MV-4-11 (cell line): ENCODE results near the gene EFHC2.
"Not testable (repeated sequence)": the region's sequence is repeated elsewhere in the genome, so short reads cannot be mapped to it uniquely, and the experiment has no call there.

Experiments
- DNase-seq: peaks from one replicate; lab custom pipeline; 2025; lab: John Stamatoyannopoulos, UW

Gene EFHC2

DNA sequence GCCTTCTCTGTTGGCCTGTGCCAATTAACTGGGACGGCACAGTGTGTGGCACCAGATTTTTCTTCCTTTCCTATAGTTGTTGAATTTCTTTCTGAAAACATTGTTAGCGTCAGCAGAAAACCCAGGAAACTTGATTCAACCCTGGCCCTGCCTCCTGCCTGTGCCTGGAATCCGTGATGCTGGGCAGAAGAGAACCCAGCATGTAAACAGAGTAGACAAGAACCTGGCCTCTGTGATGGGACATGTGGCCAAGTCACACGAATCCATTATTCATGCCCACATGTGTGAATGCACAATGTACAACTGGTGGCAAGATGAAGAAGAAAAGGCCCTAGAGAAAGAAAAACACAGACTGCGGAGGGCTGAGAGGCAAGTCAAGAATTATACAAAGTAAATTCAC lies 111.4 kb downstream of the EFHC2 start:
- no peak for DNase-seq

DNA sequence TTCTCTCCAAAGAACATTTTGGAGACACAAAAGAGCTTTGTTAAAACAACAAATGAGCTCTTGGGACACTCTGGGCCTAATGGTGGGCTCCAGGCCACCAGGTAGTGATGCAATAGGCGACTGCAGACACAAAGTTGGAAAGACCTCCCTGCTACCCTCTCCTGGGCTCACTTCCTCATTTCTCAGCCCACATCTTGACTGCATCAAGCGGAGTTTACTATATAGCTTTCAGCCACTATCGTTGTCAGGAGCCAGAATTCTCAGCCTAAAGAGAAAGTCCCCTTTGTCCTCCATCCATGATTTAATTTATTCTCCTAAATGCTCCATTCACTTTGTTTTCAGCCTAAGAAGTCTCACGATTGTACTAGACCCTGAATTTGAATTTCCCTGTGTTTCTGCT lies 114.9 kb downstream of the EFHC2 start:
- peak; percentile 73 for DNase-seq

DNA sequence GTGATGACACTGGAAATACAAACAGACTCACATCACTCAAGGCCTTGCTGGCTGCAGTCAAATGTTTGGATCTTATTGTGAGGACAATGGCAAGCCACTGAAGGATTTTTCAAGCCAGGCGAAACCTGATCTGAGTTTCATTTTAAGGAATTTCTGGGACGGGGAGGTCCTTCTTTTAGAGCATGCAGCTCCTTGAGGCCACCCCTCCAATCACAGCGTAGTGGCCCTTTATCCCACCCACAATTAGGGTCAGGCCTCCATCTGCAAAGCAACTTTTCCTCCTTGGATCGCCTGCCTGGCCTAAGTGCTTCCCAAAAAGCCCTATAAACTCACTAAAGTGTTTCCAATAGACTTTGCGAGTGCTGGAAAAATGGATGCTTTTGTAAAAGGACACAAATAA lies 115.5 kb downstream of the EFHC2 start:
- DNase-seq: no peak

DNA sequence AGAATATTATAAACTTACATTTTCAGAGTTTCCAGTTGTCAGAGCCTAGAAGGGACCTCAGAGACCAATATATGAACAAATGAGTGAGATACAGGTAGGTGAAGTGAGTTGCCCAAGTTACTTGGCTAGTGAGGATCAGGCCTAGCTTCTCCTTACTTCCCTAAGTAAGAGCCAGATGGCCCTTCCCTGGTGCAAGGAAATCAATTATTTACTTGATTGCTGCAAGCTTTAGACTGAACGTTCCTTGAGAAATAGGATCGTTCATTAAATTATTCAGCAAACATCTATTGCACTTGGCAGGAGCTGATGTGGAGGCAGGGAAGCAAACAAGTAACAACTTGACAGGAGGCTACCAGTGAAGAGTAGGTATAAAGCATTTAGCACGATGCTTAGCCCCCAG lies 117.8 kb downstream of the EFHC2 start:
- no peak for DNase-seq

DNA sequence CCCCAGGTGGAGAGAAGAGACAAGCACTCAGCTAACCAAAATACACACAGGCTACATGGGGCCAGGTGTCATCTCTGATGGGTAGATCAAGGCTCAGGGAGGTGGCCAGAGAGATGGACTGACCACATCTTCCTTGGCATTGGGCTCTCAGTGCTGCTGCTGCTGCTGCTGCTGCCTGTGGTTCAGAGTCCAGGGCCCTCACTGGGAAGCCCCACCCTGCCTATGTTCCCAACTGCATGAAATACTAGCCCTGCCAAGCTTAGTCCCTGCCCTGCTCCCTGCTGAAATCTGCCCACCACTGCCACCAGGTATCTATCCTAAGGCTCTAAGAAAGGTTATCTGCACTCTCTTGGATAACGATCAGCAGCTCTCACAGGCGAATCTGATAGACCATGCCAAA lies 118.7 kb downstream of the EFHC2 start:
- no peak for DNase-seq

DNA sequence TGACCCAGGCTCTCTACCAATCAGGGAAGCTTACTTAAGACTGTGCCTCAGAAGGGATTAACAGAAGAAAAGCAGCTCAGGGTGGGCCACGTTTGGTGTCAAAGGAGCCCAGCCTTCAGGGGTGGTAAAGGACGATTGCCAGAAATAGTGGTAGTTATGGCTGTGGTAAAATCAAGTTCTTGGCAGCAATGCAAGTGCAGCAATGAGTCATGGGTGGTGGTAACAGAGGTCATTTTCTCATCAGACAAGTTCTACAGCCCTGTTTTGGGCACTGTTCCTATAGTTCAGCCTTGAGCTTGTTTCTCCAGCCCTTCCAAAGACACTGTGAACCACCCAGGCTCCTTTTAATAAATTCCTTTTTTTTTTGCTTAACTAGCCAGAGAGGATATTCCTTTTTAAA lies 120.3 kb downstream of the EFHC2 start:
- DNase-seq: no peak

DNA sequence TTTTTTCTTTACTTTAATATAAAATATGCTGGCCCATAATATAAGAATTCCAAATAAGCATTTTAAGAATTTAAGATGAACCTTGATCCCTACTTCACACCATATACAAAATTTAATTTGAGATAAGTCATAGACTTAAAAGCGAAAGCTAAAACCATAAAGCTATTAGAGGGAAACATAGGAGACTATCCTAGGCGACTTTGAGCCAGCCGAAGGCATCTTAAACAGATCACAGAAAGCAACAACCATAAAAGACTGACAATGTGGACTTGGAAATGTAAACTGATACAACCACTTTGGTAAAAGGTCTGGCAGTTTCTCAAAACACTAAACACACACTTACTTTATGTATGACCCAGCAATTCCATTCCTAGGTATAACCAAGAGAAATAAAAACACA lies 125.0 kb downstream of the EFHC2 start:
- no peak for DNase-seq

DNA sequence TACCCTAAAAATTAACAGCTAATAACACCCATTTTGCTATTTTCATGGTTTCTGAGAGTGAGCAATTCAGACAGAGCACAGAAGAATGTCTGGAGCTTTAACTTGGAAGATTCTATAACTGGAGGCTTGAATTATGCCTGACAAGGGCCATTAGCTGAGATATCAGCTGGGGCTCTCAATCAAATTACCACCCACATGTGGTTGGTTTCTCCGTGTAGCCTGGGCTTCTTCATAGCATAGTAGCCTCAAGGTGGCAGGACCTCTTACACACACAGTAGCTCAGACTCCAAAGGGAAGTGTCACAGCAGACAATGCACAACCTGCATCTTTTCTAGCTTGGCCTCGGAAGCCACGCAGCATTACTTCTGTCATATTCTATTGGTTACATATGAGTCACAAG lies 127.3 kb downstream of the EFHC2 start:
- no peak for DNase-seq

DNA sequence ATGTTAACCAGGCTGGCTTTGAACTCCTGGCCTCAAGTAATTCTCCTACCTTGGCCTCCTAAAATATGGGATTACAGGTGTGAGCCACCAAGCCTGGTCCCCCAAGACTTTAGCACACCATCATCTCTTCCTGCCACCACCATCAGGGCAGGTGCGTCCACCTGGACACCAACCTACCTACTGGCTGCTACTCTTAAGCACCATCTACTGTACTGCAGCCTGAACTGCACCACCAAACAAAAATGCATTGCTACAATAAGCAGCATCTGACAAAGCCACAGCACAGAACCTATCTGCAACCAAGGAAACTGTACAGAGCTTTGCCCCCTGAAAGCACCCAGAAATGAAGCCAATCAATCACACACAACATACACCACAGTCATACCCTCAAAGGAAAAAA lies 139.7 kb downstream of the EFHC2 start:
- DNase-seq: no peak

DNA sequence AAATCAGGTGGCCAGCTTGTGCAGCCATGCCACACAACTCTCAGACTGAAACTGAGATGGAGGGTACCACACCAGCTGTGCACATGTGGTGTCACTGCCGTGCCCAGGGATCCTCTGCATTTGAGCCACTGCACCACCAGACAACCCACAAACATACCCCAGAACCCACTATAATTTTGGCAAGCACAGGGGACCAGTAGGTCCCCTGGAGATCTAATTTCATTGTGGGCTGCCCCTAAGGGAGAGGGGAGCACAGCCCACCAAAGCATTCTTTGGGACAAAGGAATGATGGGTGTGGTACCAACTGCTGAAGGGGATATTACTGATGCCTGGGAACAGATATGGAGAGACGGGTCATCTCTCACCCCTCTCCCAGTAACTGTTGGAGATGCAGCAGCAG lies 140.9 kb downstream of the EFHC2 start:
- DNase-seq: no peak

DNA sequence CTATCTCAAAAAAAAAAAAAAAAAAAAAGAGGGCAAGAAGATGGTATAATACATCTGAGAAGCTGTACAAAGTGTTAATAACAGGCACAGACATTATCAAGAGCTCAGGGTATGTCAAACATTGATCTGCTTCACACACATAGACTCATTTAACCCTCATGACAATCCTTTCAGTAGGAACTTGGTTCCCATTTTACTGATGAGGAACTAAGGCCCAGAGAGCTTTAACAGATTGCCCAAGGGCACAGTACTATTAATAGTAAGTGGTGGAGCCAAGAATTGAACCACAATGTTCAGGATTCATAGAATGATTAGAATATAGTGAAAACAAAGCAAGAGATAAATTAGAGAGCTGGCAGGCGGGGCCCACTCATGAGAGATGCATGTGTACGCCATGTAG lies 154.4 kb downstream of the EFHC2 start:
- peak; percentile 51 for DNase-seq

DNA sequence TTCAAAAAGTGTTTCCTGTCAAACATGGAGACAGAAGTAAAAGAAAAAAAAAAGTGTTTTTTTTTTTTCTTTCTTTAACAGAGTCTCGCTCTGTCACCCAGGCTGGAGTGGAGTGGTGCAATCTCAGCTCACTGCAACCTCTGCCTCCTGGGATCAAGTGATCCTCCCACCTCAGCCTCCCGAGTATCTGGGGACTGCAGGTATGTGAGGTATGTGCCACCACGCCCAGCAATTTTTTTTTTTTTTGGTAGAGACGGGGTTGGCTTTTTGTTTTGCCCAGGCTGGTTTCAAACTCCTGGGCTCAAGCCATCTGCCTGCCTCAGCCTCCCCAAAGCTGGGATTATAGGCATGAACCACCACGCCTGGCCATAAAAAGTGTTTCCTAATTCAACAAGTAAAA lies 155.6 kb downstream of the EFHC2 start:
- DNase-seq: not testable (repeated sequence)

DNA sequence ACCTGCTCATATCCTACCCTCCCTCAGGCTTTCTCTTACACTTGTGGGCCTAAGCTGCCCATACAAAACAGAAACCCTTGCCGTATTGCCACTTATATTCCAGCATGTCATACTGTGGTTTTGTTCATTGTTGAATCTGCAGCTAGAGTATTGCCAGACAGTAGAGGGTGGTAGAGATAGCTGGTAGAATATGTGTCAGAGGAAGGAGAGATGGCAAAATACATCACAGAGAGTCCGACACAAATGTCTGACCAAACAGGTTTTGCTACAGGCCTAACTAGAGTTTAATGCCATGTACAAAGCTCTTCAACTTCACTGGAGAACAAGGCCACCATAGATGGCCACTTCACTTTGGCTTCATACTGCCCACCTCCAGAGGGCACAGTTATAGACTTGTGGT lies 160.1 kb downstream of the EFHC2 start:
- no peak for DNase-seq

DNA sequence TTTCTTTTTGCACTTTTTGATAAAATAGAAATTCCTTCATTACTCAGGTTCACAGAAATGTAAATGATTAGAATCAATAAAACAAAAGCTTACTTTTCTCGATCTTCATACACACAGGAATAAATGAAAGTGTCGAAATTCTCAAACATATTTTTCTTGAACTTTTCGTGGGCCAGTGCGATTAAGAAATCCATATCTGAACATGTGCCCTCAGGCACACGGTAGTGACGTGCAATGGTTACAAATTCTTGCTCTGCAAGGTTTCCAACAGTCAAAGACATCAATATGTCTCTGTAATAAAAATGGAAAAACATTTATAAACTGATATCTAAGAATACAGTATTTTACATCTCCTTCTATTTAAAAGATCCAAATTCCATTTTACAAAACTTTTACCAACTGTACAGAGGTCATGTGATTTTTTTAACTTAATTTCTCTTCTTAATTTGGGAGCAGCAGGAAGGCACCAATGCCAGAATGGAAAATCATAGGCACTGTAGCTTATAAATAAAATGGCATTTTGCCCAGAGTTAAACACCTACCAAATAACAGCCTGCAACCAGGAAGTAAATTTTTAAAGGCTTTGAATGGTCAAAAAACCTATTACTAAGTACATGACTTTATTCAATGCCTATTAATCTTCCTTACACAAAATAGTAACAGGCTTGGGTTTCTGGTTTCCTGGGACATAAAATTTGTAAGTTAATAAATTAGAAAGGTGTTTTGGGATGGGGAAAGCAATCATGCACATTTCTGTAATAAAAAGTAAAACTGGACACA lies 165.0 kb downstream of the EFHC2 start:
- DNase-seq: no peak

DNA sequence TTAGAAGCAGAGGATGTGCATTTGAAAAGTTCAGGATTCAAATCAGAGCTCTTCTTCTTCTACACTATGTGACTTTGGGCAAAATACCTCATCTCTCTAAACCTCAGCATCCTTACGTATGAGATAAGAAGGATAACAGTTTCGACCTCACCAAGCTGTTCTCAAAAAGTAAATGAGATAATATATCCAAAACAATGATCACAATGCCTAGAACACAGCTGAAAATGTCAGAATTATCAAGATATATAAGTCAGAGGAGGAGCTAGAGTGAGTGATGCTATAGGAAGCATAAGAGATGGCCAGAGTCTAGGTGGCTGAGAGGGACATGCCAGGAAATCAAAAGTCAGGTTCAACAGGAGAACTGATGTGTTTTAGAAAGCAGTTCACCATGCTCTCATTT lies 168.0 kb downstream of the EFHC2 start:
- no peak for DNase-seq

DNA sequence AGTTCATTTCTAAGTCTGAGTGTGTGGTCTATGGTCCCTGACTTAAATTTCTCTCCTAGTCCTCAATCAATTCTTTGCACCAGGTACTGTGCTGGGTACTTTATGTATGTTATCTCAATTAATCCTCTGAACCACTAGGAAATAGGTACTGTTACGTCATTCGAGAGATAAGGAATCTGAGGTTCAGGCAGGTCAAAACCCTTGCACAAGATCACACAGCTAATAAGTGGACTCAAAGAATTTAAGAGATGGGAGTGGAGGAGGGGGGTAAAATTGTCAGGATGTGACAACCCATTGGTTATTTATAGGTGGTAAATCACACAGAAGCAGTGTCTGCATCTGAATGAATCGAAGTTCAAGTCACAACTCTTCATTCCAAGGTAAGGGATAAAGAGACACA lies 169.4 kb downstream of the EFHC2 start:
- no peak for DNase-seq

DNA sequence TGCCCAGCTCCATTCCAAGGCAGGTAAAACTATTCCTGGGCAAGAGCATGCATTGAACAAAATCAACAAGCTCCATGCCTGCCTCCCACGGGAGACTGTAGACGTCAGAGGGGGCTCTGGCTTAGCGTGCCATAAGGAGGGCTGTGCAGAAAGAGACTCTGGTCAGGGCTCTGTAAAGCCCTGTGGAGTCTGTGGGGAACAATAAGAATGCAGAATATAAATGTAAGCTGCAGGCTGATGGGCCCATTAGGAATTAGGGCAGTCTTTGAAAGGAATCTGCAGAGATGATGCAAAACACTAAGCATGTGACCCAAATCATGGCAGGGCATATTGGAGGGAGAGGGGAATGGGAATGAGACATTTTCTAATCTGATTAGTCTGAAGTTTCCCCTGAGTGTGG lies 170.3 kb downstream of the EFHC2 start:
- no peak for DNase-seq

DNA sequence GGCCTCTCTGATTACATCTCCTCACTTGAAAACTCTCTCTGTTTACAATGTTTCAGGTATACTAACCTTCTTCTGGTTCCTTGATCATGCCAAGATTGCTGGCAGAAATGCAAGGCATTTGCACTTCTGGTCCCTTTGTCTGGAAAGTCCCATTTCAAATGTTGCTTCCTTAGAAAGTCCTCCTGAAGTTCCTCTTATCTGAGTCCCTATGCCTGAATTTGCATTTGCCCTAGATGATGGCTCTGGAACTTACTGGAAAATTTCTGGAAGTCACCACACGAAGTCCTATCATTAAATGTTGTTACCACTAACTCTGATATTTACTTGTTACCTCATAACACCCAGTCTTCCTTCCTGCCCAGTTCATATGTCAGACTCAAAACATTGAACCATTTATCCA lies 176.4 kb downstream of the EFHC2 start:
- DNase-seq: no peak

DNA sequence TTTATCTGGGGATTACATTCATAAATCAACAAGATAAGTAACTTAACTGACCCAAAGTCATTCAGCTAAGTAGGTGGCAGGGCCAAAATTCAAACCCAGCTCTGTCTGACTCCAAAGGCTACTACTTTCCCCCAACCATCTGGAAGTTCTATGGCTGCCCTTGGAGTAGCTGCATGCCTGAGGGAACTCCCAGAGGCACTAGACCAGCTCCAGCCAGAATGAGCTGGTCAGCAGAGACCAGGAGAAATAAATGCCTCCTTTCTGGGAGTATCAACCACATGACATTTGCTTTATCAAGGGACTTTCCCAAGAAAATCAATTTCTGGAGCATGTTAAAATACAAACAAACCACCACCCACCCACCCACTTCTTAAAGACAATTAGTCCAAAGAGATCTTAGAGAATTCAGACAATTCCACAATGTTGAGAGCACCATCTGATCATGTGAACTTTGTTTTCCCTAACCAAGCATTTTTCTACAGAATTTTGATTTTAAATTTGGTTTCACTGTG lies 180.5 kb downstream of the EFHC2 start:
- no peak for DNase-seq

DNA sequence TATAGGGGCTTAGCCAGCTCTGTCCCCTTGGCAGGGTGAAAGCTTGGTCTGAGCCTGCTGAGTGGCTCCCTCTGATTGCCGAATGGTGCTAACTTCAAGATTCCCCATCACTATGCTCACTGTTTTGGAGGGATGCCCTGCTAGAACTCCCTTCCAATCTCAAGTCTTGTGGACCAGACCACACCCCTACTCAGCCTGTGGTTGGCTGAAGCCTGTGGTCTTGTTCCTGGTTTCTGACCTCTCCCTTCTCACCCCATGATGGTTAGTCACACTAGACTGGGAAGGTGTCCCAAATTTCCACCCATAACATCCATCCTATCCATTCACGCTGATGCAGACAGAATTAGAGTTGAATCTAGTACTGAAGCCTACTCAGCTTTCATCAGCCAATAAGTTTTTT lies 185.6 kb downstream of the EFHC2 start:
- DNase-seq: no peak

DNA sequence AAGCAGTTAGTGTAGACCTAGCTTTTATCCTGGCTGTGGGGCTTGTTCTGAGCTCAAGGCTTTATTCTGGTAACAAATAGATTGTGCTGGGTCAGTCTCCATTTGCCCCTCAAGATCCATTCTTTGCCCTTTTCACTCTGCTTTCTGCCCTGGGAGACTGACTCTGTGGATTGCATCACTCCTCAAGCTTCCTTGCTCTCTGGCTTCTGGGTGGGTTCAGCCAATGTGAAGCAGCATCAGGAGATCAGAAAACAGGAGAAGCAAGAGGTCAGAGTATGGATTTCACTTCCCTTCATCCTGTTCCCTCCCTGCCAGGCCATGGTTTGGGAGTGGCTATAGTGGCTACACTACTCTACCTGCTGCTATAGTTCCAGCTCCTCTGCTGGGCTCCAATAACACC lies 186.2 kb downstream of the EFHC2 start:
- DNase-seq: peak; percentile 3

DNA sequence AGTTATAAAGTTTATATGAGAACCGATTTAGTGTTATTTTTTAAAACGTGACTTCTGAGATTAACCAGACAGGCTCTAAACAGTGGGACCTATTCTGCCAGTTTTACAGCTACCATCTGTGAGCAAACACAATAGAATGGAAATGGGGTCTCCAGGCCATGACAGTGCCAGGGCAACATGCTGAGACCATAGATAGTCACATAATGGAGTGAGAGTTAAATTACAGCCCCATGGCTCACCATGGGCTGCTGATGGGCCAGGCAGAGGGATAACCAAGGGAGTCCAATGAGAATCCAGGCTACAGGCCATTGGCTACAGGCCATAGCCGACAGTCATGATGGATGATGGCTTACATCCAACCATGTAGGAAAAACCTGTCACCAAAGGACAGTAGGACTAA lies 186.7 kb downstream of the EFHC2 start:
- DNase-seq: no peak

DNA sequence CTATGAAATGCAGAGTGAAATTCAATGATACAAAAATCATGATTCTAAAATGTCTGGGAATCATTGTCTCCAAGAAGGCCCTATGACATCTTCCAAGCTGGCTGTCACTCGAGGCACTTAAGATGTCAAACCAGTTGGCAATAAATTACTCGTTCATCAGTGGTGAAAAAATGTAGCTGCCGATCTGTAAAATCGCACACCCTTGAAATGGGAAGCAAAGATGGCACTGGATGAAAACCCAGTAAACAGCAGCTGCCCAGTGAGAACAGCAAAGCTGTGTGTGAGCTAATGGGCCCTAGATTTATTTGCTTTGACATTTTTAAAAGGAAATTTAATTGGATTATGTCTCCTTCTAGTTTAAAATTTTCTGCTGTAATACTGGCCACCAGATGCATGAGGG lies 188.3 kb downstream of the EFHC2 start:
- no peak for DNase-seq

DNA sequence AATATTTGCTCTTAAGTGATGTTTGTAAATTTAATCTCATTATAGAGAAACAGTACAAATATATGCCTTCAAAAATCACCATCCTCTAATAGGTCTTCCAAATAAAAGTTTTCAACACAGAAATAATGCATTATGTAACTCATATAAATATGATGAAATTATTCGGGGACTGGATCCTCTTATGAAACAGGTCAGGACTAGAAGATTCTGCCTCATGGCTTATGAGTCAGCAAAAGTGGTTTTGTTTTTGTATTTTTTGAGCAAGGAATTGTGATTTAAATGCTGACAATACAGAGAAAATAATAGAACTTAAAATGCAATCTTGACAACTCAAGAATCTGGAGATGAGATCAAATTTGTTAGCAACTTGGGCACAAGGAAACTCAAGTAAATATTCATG lies 190.6 kb downstream of the EFHC2 start:
- DNase-seq: peak; percentile 53
